Large intestine (tissue), 3 donors: ENCODE results near the gene PLCB1. TPM values are rescaled to one million over a fixed set of nuclear protein-coding genes. Genes with fewer than 3 reads are reported as not detected.

Experiments
- DNase-seq, 2 donors: peaks; one replicate each; pipeline versions ENCODE4 v3.0.0 to v3.0.0-alpha.2; 2013
- H3K27ac ChIP-seq: one replicate; pipeline ENCODE4 v1.5.1; 2013; ENCODE audit warnings: low read length
- H3K27me3 ChIP-seq: 2 replicates; pipeline ENCODE4 v1.6.1; 2013; ENCODE audit warnings: low read length; ENCODE audit not compliant: control insufficient read depth, insufficient read depth
- H3K36me3 ChIP-seq: 2 replicates; pipeline ENCODE4 v1.6.1; 2013; ENCODE audit warnings: low read length; ENCODE audit not compliant: control insufficient read depth, insufficient read depth
- H3K4me1 ChIP-seq: one replicate; pipeline ENCODE4 v1.6.1; 2013; ENCODE audit warnings: low read length; ENCODE audit not compliant: control insufficient read depth, insufficient read depth
- H3K4me3 ChIP-seq: one replicate; pipeline ENCODE4 v1.5.1; 2013; ENCODE audit warnings: low read length
- H3K9me3 ChIP-seq: one replicate; pipeline ENCODE4 v1.6.1; 2013; ENCODE audit warnings: mild to moderate bottlenecking, low read depth, low read length, moderate library complexity; ENCODE audit not compliant: control insufficient read depth
- WGBS: methylation state at CpG from one replicate; pipeline ENCODE4 v1.1.5; 2013; ENCODE audit warnings: low lambda C conversion rate; ENCODE audit not compliant: insufficient coverage; 5-methylcytosine and 5-hydroxymethylcytosine counted together
- polyA plus RNA-seq: library from polyadenylated mRNA; unstranded; fragments of 120-200 nt; gene quantifications from one replicate; pipeline ENCODE4 v1.2.1, GENCODE V29; 2013

PLCB1 gene
- polyA plus RNA-seq, 1 donor = 7.4 TPM

DNA sequence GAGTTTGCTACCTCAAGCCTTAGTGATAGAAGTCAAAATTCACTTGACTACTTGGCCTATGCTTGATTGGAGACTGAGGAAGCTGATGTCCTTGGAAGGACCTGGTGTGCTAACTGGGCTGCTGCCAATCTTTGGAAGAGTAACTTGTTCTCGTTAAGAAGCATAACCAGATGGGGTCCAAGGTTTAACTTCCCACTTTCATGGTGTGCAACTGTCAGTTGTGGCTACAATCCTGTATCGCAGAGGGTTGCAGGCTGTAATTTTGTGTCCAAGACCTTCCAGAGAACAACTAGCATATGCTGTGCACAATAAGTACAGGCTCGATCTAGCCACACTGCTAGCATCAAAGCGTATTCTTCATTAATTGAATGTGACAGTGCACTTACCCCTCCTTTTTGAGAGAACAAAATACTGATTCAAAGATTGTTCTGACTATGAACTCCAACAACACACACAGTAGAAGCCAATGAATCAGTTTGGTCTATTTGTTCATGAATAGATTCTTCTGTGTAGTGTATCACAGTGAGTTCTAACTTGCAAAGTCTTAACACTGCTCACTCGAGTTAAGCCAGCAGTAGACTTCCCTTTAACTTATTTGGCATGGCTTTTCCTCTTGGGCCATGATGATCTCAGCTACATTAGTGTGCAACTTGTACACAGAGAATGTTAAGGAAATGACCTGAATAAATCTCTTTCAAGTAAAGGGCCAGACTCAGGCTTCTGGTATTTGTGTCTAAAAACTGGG, 15.8 kb upstream of the PLCB1 start:
- Histone ChIP-seq H3K4me1 (no peaks in the 10 kb centered on the region), H3K27me3 (no peaks in the 10 kb centered on the region), H3K27ac (no peak overlapping the region), H3K36me3 (no peaks in the 10 kb centered on the region), H3K4me3 (no peak overlapping the region), H3K9me3 (no peaks in the 10 kb centered on the region)
- DNase-seq = peak in 1 of 2 donors; percentile 2
- WGBS = no CpG with 5 or more reads among the region's 5 CpGs

DNA sequence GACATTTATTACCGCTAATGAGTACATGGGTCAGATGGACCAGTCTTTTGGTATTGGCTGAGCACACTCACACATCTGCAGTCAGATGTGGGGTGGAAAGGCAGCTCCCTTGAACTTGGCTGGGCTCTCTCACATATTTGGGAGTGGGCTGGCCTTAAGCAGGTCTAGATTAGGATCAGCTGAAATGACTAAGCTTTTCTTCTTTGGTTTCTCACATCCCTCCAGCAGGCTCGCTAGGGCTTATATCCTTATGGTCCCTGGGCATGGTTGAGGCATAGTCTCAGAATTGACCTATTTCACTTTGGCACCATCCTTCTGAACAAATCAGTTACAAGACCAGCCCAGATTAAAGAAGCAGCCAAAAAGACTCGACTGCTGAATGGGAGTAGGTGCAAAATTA, 14.4 kb upstream of the PLCB1 start:
- Histone ChIP-seq H3K27ac (no peak overlapping the region), H3K9me3 (no peaks in the 10 kb centered on the region), H3K36me3 (no peaks in the 10 kb centered on the region), H3K27me3 (no peaks in the 10 kb centered on the region), H3K4me3 (no peak overlapping the region), H3K4me1 (no peaks in the 10 kb centered on the region)
- WGBS = no CpG with 5 or more reads among the region's 3 CpGs
- DNase-seq = peak in 1 of 2 donors; percentile 10

- H3K27ac ChIP-seq = no peak overlapping the region
- DNase-seq = no peak
- WGBS = no CpG with 5 or more reads among the region's 1 CpG
- no peak overlapping the region for H3K4me3 ChIP-seq
- no peaks in the 10 kb centered on the region for H3K36me3 ChIP-seq
- H3K9me3 ChIP-seq = no peaks in the 10 kb centered on the region
- no peaks in the 10 kb centered on the region for H3K27me3 ChIP-seq
- no peaks in the 10 kb centered on the region for H3K4me1 ChIP-seq
These were observed 14.0 kb upstream of the PLCB1 start for GRCh38 chr20:8118039-8118438.

- H3K4me1 ChIP-seq = no peaks in the 10 kb centered on the region
- H3K27me3 ChIP-seq = no peaks in the 10 kb centered on the region
- no peak overlapping the region for H3K27ac ChIP-seq
- H3K9me3 ChIP-seq = no peaks in the 10 kb centered on the region
- no peak for DNase-seq
- no CpG with 5 or more reads among the region's 1 CpG for WGBS
- H3K4me3 ChIP-seq = no peak overlapping the region
- H3K36me3 ChIP-seq = no peaks in the 10 kb centered on the region
These were observed 13.3 kb upstream of the PLCB1 start for GRCh38 chr20:8118760-8119159.

- no peak overlapping the region for H3K27ac ChIP-seq
- no peak overlapping the region for H3K4me3 ChIP-seq
- H3K4me1 ChIP-seq = no peaks in the 10 kb centered on the region
- no peaks in the 10 kb centered on the region for H3K36me3 ChIP-seq
- 83% methylated on average over 1 of the region's 1 CpG for WGBS
- H3K27me3 ChIP-seq = no peaks in the 10 kb centered on the region
- no peak for DNase-seq
- H3K9me3 ChIP-seq = no peaks in the 10 kb centered on the region
These were observed 10.4 kb upstream of the PLCB1 start for GRCh38 chr20:8121666-8122065.

- Histone ChIP-seq H3K4me1 (no peaks in the 10 kb centered on the region), H3K27ac (no peak overlapping the region), H3K9me3 (no peaks in the 10 kb centered on the region), H3K4me3 (no peak overlapping the region), H3K27me3 (no peaks in the 10 kb centered on the region), H3K36me3 (no peaks in the 10 kb centered on the region)
- DNase-seq = no peak
These were observed 7.4 kb upstream of the PLCB1 start for GRCh38 chr20:8124639-8125038.

DNA sequence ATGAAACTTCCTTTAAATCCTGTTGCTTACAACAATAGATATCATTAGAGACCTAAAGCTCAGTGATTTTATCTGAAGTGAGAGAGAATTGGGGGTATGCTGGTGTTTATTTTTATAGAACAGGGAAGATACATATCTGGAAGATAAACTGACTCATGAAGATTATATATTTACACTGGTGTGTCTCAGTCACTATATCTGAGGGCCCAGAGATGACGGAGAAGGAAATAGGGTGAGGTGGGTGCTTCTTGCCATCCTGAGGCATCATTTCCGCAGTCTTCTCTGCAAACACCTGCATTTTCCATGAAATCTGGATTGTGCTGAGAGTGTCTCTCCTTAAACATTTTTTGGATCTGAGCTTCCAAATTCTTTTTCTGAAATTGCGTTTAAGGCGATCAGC, 5.9 kb upstream of the PLCB1 start:
- no peak overlapping the region for H3K27ac ChIP-seq
- no peaks in the 10 kb centered on the region for H3K4me1 ChIP-seq
- 89% methylated on average over 2 of the region's 4 CpGs for WGBS
- H3K4me3 ChIP-seq = no peak overlapping the region
- H3K9me3 ChIP-seq = no peaks in the 10 kb centered on the region
- no peaks in the 10 kb centered on the region for H3K36me3 ChIP-seq
- H3K27me3 ChIP-seq = peaks cover 6% of the 10 kb centered on the region
- no peak for DNase-seq

DNA sequence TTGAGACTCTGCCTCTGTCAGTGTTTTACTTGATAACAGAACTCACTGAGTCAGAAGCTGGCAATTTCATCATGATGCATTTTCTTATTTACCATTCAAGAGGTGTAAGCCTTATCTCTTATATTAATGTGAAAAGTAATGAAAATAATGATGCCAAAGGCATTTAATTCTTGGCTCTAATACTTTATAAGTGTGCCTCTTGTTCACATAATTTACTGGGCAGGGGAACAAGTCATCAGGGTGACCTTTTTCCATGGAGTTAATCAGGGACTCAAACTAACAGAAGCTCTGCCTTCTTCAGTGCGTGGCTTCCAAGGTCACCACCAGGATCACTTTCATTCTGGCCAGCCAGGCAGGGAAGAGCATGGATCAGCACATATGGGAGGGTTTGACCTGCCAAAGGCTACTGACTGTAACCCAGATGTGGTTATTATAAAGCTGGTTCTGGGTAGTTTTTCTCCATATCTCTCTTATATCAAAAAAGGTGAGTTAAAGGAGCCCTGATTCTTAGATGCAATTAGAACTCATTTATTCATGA, 5.2 kb upstream of the PLCB1 start:
- H3K9me3 ChIP-seq = no peaks in the 10 kb centered on the region
- WGBS = no CpG with 5 or more reads among the region's 1 CpG
- H3K36me3 ChIP-seq = no peaks in the 10 kb centered on the region
- H3K4me1 ChIP-seq = peaks cover 4% of the 10 kb centered on the region
- H3K4me3 ChIP-seq = no peak overlapping the region
- no peak overlapping the region for H3K27ac ChIP-seq
- no peak for DNase-seq
- peaks cover 12% of the 10 kb centered on the region for H3K27me3 ChIP-seq

GRCh38 chr20:8127553-8128255, 4.4 kb upstream of the PLCB1 start:
- Histone ChIP-seq H3K36me3 (no peaks in the 10 kb centered on the region), H3K27ac (no peak overlapping the region), H3K4me3 (no peak overlapping the region), H3K27me3 (peaks cover 15% of the 10 kb centered on the region), H3K9me3 (no peaks in the 10 kb centered on the region), H3K4me1 (peaks cover 4% of the 10 kb centered on the region)
- WGBS = no CpG with 5 or more reads among the region's 6 CpGs
- no peak for DNase-seq

DNA sequence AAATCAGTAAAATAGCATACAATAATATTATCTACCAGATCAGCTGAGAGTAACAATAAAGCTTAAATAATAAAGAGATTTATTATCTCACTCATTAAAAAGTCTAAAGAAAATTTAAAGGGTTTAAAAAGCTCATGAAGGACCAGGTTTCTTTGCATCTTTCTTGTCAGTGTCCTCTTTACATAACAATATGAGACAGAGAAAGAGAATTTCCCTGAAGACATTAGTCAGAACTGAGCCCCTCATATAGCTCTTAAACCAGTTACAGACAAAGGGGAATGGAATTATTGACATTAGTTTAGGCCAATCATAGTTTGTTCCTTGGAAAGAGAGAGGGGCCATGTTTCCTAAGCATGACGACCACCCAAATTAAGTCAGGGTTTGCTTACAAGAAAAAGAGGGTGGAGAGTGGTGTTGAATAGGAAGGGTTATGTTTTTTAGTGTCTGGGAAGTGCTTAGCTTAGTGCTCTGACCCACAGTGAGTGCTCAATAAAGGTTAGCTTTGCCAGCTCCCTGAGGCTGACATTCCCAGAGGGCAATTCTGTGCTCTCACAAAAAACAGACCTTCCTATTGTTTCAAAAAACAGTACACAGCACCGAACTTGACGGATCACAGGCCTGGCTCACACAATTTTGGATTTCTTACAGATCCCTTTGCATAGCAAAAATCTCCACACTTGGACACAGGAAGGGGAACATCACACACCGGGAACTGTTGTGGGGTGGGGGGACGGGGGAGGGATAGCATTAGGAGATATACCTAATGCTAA, 3.6 kb upstream of the PLCB1 start:
- WGBS = no CpG with 5 or more reads among the region's 5 CpGs
- Histone ChIP-seq H3K27me3 (peaks cover 23% of the 10 kb centered on the region), H3K4me1 (peaks cover 4% of the 10 kb centered on the region), H3K4me3 (no peak overlapping the region), H3K9me3 (no peaks in the 10 kb centered on the region), H3K27ac (no peak overlapping the region), H3K36me3 (no peaks in the 10 kb centered on the region)
- DNase-seq = no peak
